ENCODE measurements around the gene RAP2C. TPM values are rescaled to one million over a fixed set of nuclear protein-coding genes. Genes with fewer than 3 reads are reported as not detected.
A peak's percentile ranks its signal among the peaks of the same experiment; 100 is the strongest.

The RAP2C gene
- total RNA-seq, 1 experiment from 2014 or later: 27.7 TPM

- no peaks in the 10 kb centered on the region for H3K4me1 ChIP-seq (ENCODE audit: low read length)
- no peak overlapping the region for H3K4me3 ChIP-seq (ENCODE audit: low read length)
- H4K20me1 ChIP-seq (ENCODE audit: insufficient read depth, low read depth, low read length): no peaks in the 10 kb centered on the region
- no peak for DNase-seq
- H2AFZ ChIP-seq (ENCODE audit: low read length): no peak overlapping the region
- H3K9me2 ChIP-seq (replicated peaks; ENCODE audit: insufficient read depth, low read length): no peaks in the 10 kb centered on the region
- H3K79me2 ChIP-seq (ENCODE audit: low read length): no peaks in the 10 kb centered on the region
- no peak overlapping the region for H3K27ac ChIP-seq (ENCODE audit: low read length)
- H3K9ac ChIP-seq (ENCODE audit: low read length): no peak overlapping the region
- H3K27me3 ChIP-seq (ENCODE audit: low read length): no peaks in the 10 kb centered on the region
- H3K36me3 ChIP-seq (ENCODE audit: insufficient read depth, low read length): no peaks in the 10 kb centered on the region
- no peak overlapping the region for H3K4me2 ChIP-seq (ENCODE audit: low read depth, low read length, poor library complexity, severe bottlenecking)
- no peaks in the 10 kb centered on the region for H3K9me3 ChIP-seq (ENCODE audit: low read length)
Measured at GRCh38 chrX:132231587-132231986, 12.3 kb upstream of the RAP2C start.

GRCh38 chrX:132227383-132228112 is 8.3 kb upstream of the RAP2C start:
- Histone ChIP-seq H3K4me3 (ENCODE audit: low read length) (no peak overlapping the region), H3K27ac (ENCODE audit: low read length) (no peak overlapping the region), H3K79me2 (ENCODE audit: low read length) (no peaks in the 10 kb centered on the region), H3K27me3 (ENCODE audit: low read length) (no peaks in the 10 kb centered on the region), H3K4me1 (ENCODE audit: low read length) (no peaks in the 10 kb centered on the region), H2AFZ (ENCODE audit: low read length) (no peak overlapping the region), H4K20me1 (ENCODE audit: insufficient read depth, low read depth, low read length) (no peaks in the 10 kb centered on the region), H3K9me3 (ENCODE audit: low read length) (no peaks in the 10 kb centered on the region), H3K36me3 (ENCODE audit: insufficient read depth, low read length) (no peaks in the 10 kb centered on the region), H3K4me2 (ENCODE audit: low read depth, low read length, poor library complexity, severe bottlenecking) (no peak overlapping the region), H3K9ac (ENCODE audit: low read length) (no peak overlapping the region), H3K9me2 (replicated peaks; ENCODE audit: insufficient read depth, low read length) (no peaks in the 10 kb centered on the region)
- no peak for DNase-seq

GRCh38 chrX:132226169-132226568 is 6.9 kb upstream of the RAP2C start:
- no peaks in the 10 kb centered on the region for H3K4me1 ChIP-seq (ENCODE audit: low read length)
- H4K20me1 ChIP-seq (ENCODE audit: insufficient read depth, low read depth, low read length): no peaks in the 10 kb centered on the region
- no peaks in the 10 kb centered on the region for H3K9me2 ChIP-seq (replicated peaks; ENCODE audit: insufficient read depth, low read length)
- H3K27ac ChIP-seq (ENCODE audit: low read length): no peak overlapping the region
- H3K9ac ChIP-seq (ENCODE audit: low read length): no peak overlapping the region
- H3K36me3 ChIP-seq (ENCODE audit: insufficient read depth, low read length): no peaks in the 10 kb centered on the region
- no peak overlapping the region for H2AFZ ChIP-seq (ENCODE audit: low read length)
- H3K79me2 ChIP-seq (ENCODE audit: low read length): no peaks in the 10 kb centered on the region
- H3K27me3 ChIP-seq (ENCODE audit: low read length): no peaks in the 10 kb centered on the region
- peak; percentile 63 for DNase-seq
- H3K4me2 ChIP-seq (ENCODE audit: low read depth, low read length, poor library complexity, severe bottlenecking): no peak overlapping the region
- no peaks in the 10 kb centered on the region for H3K9me3 ChIP-seq (ENCODE audit: low read length)
- H3K4me3 ChIP-seq (ENCODE audit: low read length): no peak overlapping the region

- H3K36me3 ChIP-seq (ENCODE audit: insufficient read depth, low read length): peaks cover 8% of the 10 kb centered on the region; the same call in 1 of the 2 replicates
- H3K9me2 ChIP-seq (replicated peaks; ENCODE audit: insufficient read depth, low read length): no peaks in the 10 kb centered on the region
- H3K9me3 ChIP-seq (ENCODE audit: low read length): no peaks in the 10 kb centered on the region
- H3K27ac ChIP-seq (ENCODE audit: low read length): 0 out of 2 replicates have a peak overlapping the region, but pooled peaks have one; percentile 23
- H2AFZ ChIP-seq (ENCODE audit: low read length): peak overlapping the region; percentile 58; the same call in 1 of the 2 replicates
- H3K27me3 ChIP-seq (ENCODE audit: low read length): no peaks in the 10 kb centered on the region
- H3K4me3 ChIP-seq (ENCODE audit: low read length): peak overlapping the region; percentile 74
- no peaks in the 10 kb centered on the region for H4K20me1 ChIP-seq (ENCODE audit: insufficient read depth, low read depth, low read length)
- peaks cover 35% of the 10 kb centered on the region for H3K4me1 ChIP-seq (ENCODE audit: low read length)
- DNase-seq: peak; percentile 92
- H3K4me2 ChIP-seq (ENCODE audit: low read depth, low read length, poor library complexity, severe bottlenecking): peak overlapping the region; percentile 80
- peaks cover 29% of the 10 kb centered on the region for H3K79me2 ChIP-seq (ENCODE audit: low read length)
- H3K9ac ChIP-seq (ENCODE audit: low read length): peak overlapping the region; percentile 86
Measured at GRCh38 chrX:132218100-132218812, 991 bp downstream of the RAP2C start.

GRCh38 chrX:132217203-132218073 is 1.8 kb downstream of the RAP2C start:
- H2AFZ ChIP-seq (ENCODE audit: low read length): peak overlapping the region; percentile 14; the same call in 1 of the 2 replicates
- H3K4me1 ChIP-seq (ENCODE audit: low read length): peaks cover 35% of the 10 kb centered on the region
- H3K79me2 ChIP-seq (ENCODE audit: low read length): peaks cover 37% of the 10 kb centered on the region
- peak overlapping the region; percentile 86 for H3K9ac ChIP-seq (ENCODE audit: low read length)
- H3K36me3 ChIP-seq (ENCODE audit: insufficient read depth, low read length): peaks cover 14% of the 10 kb centered on the region; the same call in 1 of the 2 replicates
- peak overlapping the region; percentile 80 for H3K27ac ChIP-seq (ENCODE audit: low read length)
- peak overlapping the region; percentile 71 for H3K4me3 ChIP-seq (ENCODE audit: low read length)
- H3K27me3 ChIP-seq (ENCODE audit: low read length): no peaks in the 10 kb centered on the region
- H3K9me2 ChIP-seq (replicated peaks; ENCODE audit: insufficient read depth, low read length): no peaks in the 10 kb centered on the region
- no peaks in the 10 kb centered on the region for H4K20me1 ChIP-seq (ENCODE audit: insufficient read depth, low read depth, low read length)
- H3K4me2 ChIP-seq (ENCODE audit: low read depth, low read length, poor library complexity, severe bottlenecking): peak overlapping the region; percentile 72
- H3K9me3 ChIP-seq (ENCODE audit: low read length): no peaks in the 10 kb centered on the region
- peak; percentile 92 for DNase-seq

GRCh38 chrX:132216806-132217202 is 2.4 kb downstream of the RAP2C start:
- no peaks in the 10 kb centered on the region for H3K9me3 ChIP-seq (ENCODE audit: low read length)
- peak overlapping the region; percentile 72 for H3K4me2 ChIP-seq (ENCODE audit: low read depth, low read length, poor library complexity, severe bottlenecking)

GRCh38 chrX:132216283-132216682 is 3.0 kb downstream of the RAP2C start:
- H2AFZ ChIP-seq (ENCODE audit: low read length): no peak overlapping the region
- no peaks in the 10 kb centered on the region for H3K9me3 ChIP-seq (ENCODE audit: low read length)
- no peak overlapping the region for H3K27ac ChIP-seq (ENCODE audit: low read length)
- H3K79me2 ChIP-seq (ENCODE audit: low read length): peaks cover 46% of the 10 kb centered on the region
- no peaks in the 10 kb centered on the region for H4K20me1 ChIP-seq (ENCODE audit: insufficient read depth, low read depth, low read length)
- H3K4me3 ChIP-seq (ENCODE audit: low read length): peak overlapping the region; percentile 71
- no peaks in the 10 kb centered on the region for H3K27me3 ChIP-seq (ENCODE audit: low read length)
- peak overlapping the region; percentile 86 for H3K9ac ChIP-seq (ENCODE audit: low read length)
- peaks cover 14% of the 10 kb centered on the region; the same call in 1 of the 2 replicates for H3K36me3 ChIP-seq (ENCODE audit: insufficient read depth, low read length)
- no peaks in the 10 kb centered on the region for H3K9me2 ChIP-seq (replicated peaks; ENCODE audit: insufficient read depth, low read length)
- peak; percentile 41 for DNase-seq
- peaks cover 35% of the 10 kb centered on the region for H3K4me1 ChIP-seq (ENCODE audit: low read length)
- peak overlapping the region; percentile 72 for H3K4me2 ChIP-seq (ENCODE audit: low read depth, low read length, poor library complexity, severe bottlenecking)

More at GRCh38 chrX:132216806-132217202, 2.4 kb downstream of the RAP2C start:
- Histone ChIP-seq H3K9me2 (replicated peaks; ENCODE audit: insufficient read depth, low read length) (no peaks in the 10 kb centered on the region), H3K27me3 (ENCODE audit: low read length) (no peaks in the 10 kb centered on the region), H3K27ac (ENCODE audit: low read length) (peak overlapping the region; percentile 80), H2AFZ (ENCODE audit: low read length) (peak overlapping the region; percentile 14; the same call in 1 of the 2 replicates), H3K9ac (ENCODE audit: low read length) (peak overlapping the region; percentile 86), H3K4me1 (ENCODE audit: low read length) (peaks cover 35% of the 10 kb centered on the region), H3K79me2 (ENCODE audit: low read length) (peaks cover 41% of the 10 kb centered on the region), H3K4me3 (ENCODE audit: low read length) (peak overlapping the region; percentile 71), H3K36me3 (ENCODE audit: insufficient read depth, low read length) (peaks cover 14% of the 10 kb centered on the region; the same call in 1 of the 2 replicates), H4K20me1 (ENCODE audit: insufficient read depth, low read depth, low read length) (no peaks in the 10 kb centered on the region)
- DNase-seq: peak; percentile 58
